Suprapubic skin (tissue), 4 donors: Measurements from ENCODE around the gene SP7.

Experiments
- CTCF ChIP-seq, 2 donors: fragments of 200-600 bp in 1 of 2; fragments of 450-650 bp in 1 of 2; sonication (generic) in 1 of 2; IDR thresholded peaks; one replicate each; pipeline ENCODE4 v1.5.1; 2016 to 2019; ENCODE audit warnings: antibody characterized with exemption in 2 of 2, mild to moderate bottlenecking in 1 of 2, moderate library complexity in 1 of 2
- EP300 ChIP-seq: sonication (generic); formaldehyde crosslinking; IDR thresholded peaks from one replicate; pipeline ENCODE4 v1.6.1; 2017; ENCODE audit warnings: antibody characterized with exemption
- POLR2A ChIP-seq, 2 donors: fragments of 450-650 bp; IDR thresholded peaks; one replicate each; pipeline ENCODE4 v1.6.1; 2017; ENCODE audit warnings: antibody characterized with exemption in 2 of 2, mild to moderate bottlenecking in 2 of 2, moderate library complexity in 2 of 2
- POLR2AphosphoS5 ChIP-seq, 3 donors: sonication (generic); formaldehyde crosslinking; IDR thresholded peaks; one replicate each; pipeline ENCODE4 v1.6.1; 2017; ENCODE audit warnings: antibody characterized with exemption in 3 of 3

GRCh38 chr12:53379389-53380103, 43.4 kb upstream of the SP7 start:
- TF ChIP-seq CTCF (IDR thresholded peaks at IDR 0.05) = no peak
- peak in 1 of 2 donors; percentile 86 for TF ChIP-seq POLR2A (IDR thresholded peaks at IDR 0.05)
- TF ChIP-seq POLR2AphosphoS5 (IDR thresholded peaks at IDR 0.05) = peak; percentile 94 to 97 (median 94)
- TF ChIP-seq EP300 = no peak
